Brain microvascular endothelial cell (primary cell): ENCODE results near the gene MROH9.

Experiments
- DNase-seq: peaks from one replicate; pipeline ENCODE4 v3.0.0-alpha.2; 2020
- H3K27ac ChIP-seq: fragments of 250-450 bp; sonication (Bioruptor Pico); 2 replicates; pipeline ENCODE4 v1.5.1; 2020; ENCODE audit warnings: mild to moderate bottlenecking, moderate library complexity
- H3K27me3 ChIP-seq: fragments of 250-450 bp; sonication (Bioruptor Pico); replicated peaks from 2 replicates; pipeline ENCODE4 v1.5.1; 2020; ENCODE audit warnings: mild to moderate bottlenecking
- H3K36me3 ChIP-seq: fragments of 250-450 bp; sonication (Bioruptor Pico); replicated peaks from 2 replicates; pipeline ENCODE4 v1.5.1; 2020; ENCODE audit warnings: mild to moderate bottlenecking
- H3K4me3 ChIP-seq: 2 replicates; pipeline ENCODE4 v1.5.1; 2011; ENCODE audit warnings: low read depth, mild to moderate bottlenecking, control low read depth, low read length, moderate library complexity
- CTCF ChIP-seq: IDR thresholded peaks from 2 replicates; pipeline ENCODE4 v1.5.1; 2011; ENCODE audit warnings: low read depth, mild to moderate bottlenecking, moderate library complexity, low read length, control low read depth, inconsistent platforms; ENCODE audit errors: missing control alignments
- in situ Hi-C: cut with HindIII; loops from 2 replicates; pipeline ENCODE4 v1.10.0; 2017; ENCODE audit warnings: low sequenced_read_pairs, low pct_ligation_motif_present

MROH9 gene

GRCh38 chr1:171087896-171088295 lies 152.6 kb downstream of the MROH9 start:
- no peaks in the 10 kb centered on the region for H3K36me3 ChIP-seq
- H3K27ac ChIP-seq: no peak overlapping the region
- H3K27me3 ChIP-seq: no peaks in the 10 kb centered on the region
- H3K4me3 ChIP-seq: no peak overlapping the region
- in situ Hi-C loops: no loop called here
- DNase-seq: no peak
- no peak for TF ChIP-seq CTCF

- in situ Hi-C loops: no loop called here
- Histone ChIP-seq H3K27ac (no peak within 1 kb of the TSS), H3K36me3 (no peaks in the 10 kb centered on the region), H3K4me3 (no peak within 1 kb of the TSS), H3K27me3 (no peaks in the 10 kb centered on the region)
- no peak for DNase-seq
- no peak for TF ChIP-seq CTCF
Measured at GRCh38 chr1:171090604-171091003, 155.3 kb downstream of the MROH9 start, which contains the start of gene FMO3. Gene FMO3 (plus strand): TSS chr1:171090905. CDS start chr1:171092659, 1,754 bp downstream.

GRCh38 chr1:171103862-171104261 lies 168.5 kb downstream of the MROH9 start:
- Histone ChIP-seq H3K27ac (no peak overlapping the region), H3K36me3 (no peaks in the 10 kb centered on the region), H3K27me3 (no peaks in the 10 kb centered on the region), H3K4me3 (no peak overlapping the region)
- in situ Hi-C loops: no loop called here
- TF ChIP-seq CTCF: no peak
- no peak for DNase-seq

- no peaks in the 10 kb centered on the region for H3K27me3 ChIP-seq
- no peak overlapping the region for H3K4me3 ChIP-seq
- H3K27ac ChIP-seq: no peak overlapping the region
- H3K36me3 ChIP-seq: no peaks in the 10 kb centered on the region
- in situ Hi-C loops: no loop called here
- DNase-seq: no peak
- no peak for TF ChIP-seq CTCF
Measured at GRCh38 chr1:171107262-171107940, 172.1 kb downstream of the MROH9 start.

GRCh38 chr1:171107969-171108368 lies 172.6 kb downstream of the MROH9 start:
- no peak for TF ChIP-seq CTCF
- no peak overlapping the region for H3K27ac ChIP-seq
- no peak overlapping the region for H3K4me3 ChIP-seq
- no peak for DNase-seq
- in situ Hi-C loops: no loop called here
- H3K27me3 ChIP-seq: no peaks in the 10 kb centered on the region
- H3K36me3 ChIP-seq: no peaks in the 10 kb centered on the region

GRCh38 chr1:171109966-171110365 lies 174.6 kb downstream of the MROH9 start:
- H3K27ac ChIP-seq: no peak overlapping the region
- in situ Hi-C loops: no loop called here
- H3K36me3 ChIP-seq: no peaks in the 10 kb centered on the region
- no peaks in the 10 kb centered on the region for H3K27me3 ChIP-seq
- no peak for TF ChIP-seq CTCF
- no peak for DNase-seq
- no peak overlapping the region for H3K4me3 ChIP-seq
